GM21381 (cell line): ENCODE measurements around the gene WDTC1.
"Not testable (repeated sequence)": the region's sequence is repeated elsewhere in the genome, so short reads cannot be mapped to it uniquely, and the experiment has no call there.

ENCODE experiments used
- ATAC-seq: cut with Tn5 transposase; IDR thresholded peaks from one replicate; pipeline ENCODE4 v1.9.1; 2021; ENCODE audit warnings: mild to moderate bottlenecking, moderate library complexity; ENCODE audit not compliant: unreplicated experiment

The WDTC1 gene

GRCh38 chr1:27234049-27234882 lies at the start of gene WDTC1:
TSS of gene WDTC1 (plus strand) at chr1:27234632. CDS start at chr1:27261055, 26,423 bp downstream.
- ATAC-seq, result peak; percentile 90

DNA sequence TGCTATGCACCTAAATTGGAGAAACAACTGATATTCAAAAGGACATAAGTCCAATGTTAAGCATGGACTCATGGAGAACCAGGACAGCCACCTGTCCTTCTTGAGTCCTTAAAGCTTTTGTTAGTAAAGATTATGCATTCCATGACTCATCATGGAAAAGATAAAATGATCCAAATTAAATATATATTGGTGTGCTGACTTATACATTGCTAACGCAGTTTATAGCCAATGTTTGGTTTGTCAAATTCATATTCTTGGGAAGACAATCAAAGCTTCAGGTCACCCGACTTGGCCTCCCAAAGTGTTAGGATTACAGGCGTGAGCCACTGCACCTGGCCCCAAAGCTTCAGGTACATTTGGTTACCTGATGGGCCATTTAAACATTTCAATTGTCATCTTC lies 49.8 kb upstream of the WDTC1 start:
- not testable (repeated sequence) for ATAC-seq

DNA sequence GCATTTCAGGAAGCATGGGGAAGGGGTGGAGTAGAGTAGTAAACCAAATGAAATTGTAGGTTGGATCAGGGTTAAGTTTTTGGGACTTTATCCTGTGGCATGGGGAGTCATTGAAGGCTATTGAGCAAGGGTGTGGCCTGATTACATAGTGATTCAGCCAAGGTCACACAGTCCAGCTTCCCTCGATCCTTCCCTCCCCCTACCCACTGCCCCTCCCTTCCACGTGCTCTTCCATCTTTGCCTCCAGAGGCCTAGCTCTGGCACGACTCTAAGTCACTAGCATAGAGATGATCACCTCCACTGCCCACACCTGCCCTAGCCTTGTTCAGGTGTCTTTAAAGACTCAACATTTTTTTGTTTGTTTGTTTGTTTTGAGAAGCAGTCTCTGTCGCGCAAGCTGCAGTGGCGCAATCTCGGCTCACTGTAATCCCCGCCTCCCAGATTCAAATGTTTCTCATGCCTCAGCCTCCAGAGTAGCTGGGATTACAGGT lies 42.3 kb upstream of the WDTC1 start:
- no peak for ATAC-seq

- no peak for ATAC-seq
Measured at GRCh38 chr1:27193194-27193593, 41.2 kb upstream of the WDTC1 start.

- no peak for ATAC-seq
Measured at GRCh38 chr1:27201295-27201694, 33.1 kb upstream of the WDTC1 start.

DNA sequence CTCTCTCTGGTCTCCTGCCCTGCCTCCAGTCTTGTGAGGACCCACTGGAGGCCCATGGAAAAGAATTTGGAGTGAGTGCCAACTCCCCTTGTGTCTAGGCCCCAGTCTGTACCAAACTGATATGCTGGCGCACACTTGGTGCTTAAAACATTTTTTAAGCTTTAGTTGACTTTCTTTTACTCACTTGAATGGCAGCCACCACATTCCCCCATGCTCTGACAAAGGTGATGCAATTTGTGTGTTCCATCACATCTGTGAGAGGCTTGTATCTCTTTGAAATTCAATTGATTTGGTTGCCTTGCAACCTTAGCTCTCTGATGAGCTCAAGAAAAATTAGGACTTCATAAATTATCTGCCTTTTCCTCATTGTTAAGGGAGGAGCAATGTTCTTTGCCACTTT lies 30.5 kb upstream of the WDTC1 start:
- ATAC-seq, result no peak

DNA sequence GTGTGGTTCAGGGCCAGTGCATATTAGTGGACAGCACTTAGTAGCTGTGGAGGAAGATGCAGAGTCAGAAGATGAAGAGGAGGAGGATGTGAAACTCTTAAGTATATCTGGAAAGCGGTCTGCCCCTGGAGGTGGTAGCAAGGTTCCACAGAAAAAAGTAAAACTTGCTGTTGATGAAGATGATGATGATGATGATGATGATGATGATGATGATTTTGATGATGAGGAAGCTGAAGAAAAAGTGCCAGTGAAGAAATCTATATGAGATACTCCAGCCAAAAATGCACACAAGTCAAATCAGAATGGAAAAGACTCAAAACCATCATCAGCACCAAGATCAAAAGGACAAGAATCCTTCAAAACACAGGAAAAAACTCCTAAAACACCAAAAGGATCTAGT lies 27.2 kb upstream of the WDTC1 start:
- ATAC-seq, result not testable (repeated sequence)

GRCh38 chr1:27208143-27208850 lies 26.1 kb upstream of the WDTC1 start:
- not testable (repeated sequence) for ATAC-seq

GRCh38 chr1:27216466-27216865 lies 18.0 kb upstream of the WDTC1 start:
- no peak for ATAC-seq

DNA sequence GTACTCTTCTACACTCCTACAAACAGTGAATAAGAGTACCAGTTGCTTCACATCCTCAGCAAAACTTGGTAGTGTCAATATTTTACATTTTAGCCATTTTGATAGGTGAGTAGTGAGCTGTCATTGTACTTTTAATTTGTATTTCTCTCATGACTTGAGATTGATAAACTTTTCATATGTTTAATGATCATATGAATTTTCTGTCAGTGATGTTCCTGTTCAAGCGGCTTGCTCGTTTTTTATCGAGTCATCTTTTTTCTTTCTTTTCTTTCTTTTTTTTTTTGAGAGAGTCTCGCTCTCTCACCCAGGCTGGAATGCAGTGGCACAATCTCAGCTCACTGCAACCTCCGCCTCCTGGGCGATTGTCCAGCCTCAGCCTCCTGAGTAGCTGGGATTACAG lies 17.0 kb upstream of the WDTC1 start:
- ATAC-seq, result no peak

DNA sequence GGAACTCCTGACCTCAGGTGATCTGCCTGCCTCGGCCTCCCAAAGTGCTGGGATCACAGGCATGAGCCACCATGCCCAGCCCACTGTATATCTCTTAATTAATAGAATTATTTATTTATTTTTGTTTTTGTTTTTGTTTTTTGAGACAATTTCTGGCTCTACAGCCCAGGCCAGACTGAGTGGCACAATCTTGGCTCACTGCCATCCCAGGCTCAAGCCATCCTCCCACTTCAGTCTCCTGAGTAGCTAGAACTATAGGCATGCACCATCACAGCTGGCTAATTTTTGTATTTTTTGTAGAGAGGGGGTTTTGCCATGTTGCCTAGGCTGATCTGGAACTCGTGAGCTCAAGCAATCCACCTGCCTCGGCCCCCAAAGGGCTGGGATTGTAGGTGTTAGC lies 15.7 kb upstream of the WDTC1 start:
- no peak for ATAC-seq

GRCh38 chr1:27220096-27220495 lies 14.3 kb upstream of the WDTC1 start:
- no peak for ATAC-seq

- ATAC-seq, result not testable (repeated sequence)
Measured at GRCh38 chr1:27220702-27221497, 13.5 kb upstream of the WDTC1 start.

DNA sequence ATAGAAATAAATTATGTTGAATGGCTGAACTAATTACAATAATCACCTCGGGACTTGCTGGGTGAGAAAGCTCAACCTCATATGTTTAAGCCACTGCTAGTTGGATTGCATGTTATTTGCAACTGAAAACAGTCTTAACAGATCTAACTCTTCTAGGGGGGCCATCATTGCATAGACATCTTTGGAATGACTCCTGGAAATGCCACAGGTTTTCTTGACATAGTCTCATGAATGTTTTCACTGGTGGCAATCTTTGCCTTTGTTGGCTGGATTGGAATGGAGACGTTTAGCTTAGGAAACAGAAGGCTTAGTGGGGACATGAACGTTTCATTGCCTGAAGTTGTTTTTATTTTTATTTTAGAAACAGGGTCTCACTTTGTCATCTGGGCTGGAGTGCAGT lies 8.8 kb upstream of the WDTC1 start:
- no peak for ATAC-seq

DNA sequence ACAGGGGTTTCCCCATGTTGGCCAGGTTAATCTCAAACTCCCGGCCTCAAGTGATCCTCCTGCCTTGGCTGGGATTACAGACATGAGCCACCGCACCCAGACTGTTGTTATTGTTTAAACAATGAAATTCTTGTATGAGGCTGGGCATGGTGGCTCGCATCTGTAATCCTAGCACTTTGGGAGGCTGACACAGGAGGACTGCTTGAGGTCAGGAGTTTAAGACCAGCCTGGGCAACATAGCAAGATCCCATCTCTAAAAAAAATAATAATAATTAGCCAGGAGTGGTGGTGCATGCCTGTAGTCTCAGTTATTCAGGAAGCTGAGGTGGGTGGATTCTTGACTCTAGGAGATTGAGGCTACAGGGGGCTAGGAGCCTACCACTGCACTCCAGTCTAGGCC lies 6.7 kb upstream of the WDTC1 start:
- ATAC-seq, result no peak

DNA sequence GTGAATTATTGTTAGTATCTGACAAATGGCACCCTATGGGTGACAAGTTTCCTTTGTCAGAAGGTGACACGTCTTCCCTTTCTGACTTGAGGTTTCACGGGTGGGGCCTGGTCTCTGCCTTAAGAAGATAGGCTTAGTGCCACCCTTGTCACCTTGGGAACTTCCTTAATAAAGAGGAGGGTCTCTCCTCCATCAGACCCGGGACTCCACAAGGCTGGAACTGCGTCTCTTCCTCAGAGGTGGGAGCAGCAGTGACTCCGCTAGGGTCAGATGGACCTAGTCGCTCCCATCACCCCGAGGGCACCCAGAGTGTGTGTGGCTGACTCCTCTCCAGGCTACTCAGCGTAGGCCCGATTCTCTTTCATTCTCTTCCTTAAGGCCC lies 774 bp upstream of the WDTC1 start:
- ATAC-seq, result no peak

- no peak for ATAC-seq
Measured at GRCh38 chr1:27235827-27236226, 1.4 kb downstream of the WDTC1 start.

DNA sequence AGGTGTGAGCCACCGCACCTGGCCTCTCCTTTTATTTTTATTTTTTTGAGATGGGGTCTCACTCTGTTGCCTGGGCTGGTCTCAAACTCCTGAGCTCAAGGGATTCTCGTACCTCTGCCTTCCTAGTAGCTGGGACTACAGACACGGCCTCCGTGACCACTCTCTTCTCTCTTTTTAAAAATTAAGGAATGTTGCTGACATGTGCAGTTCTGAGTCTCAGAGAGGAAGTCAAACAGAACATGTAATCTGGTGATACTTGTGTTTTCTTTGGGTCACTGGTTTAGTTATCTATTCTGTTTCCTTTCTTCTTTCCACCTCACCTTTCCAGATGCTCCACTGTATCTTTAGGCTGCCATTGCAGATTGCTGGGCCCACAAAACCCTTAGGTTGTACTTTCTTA lies 2.7 kb downstream of the WDTC1 start:
- ATAC-seq, result no peak

DNA sequence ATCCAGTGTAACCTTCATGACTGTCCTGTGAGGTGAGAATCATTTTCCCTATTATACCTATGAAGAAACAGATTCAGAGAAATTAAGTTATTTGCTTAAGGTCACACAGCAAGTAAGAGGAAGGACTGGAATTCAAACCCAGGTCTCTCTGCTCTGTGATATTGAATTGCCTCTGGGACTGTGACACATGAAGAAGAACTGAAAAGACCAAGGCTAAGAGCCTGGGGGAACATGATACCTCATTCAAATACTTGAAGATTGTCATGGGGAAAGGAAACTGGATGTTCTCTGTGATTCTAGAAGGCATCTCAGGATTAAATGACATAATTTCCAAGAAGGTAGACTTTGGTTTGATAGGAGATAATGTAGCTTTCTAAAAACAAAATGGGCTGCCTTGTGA lies 3.6 kb downstream of the WDTC1 start:
- ATAC-seq, result no peak

GRCh38 chr1:27241677-27242076 lies 7.2 kb downstream of the WDTC1 start:
- no peak for ATAC-seq

DNA sequence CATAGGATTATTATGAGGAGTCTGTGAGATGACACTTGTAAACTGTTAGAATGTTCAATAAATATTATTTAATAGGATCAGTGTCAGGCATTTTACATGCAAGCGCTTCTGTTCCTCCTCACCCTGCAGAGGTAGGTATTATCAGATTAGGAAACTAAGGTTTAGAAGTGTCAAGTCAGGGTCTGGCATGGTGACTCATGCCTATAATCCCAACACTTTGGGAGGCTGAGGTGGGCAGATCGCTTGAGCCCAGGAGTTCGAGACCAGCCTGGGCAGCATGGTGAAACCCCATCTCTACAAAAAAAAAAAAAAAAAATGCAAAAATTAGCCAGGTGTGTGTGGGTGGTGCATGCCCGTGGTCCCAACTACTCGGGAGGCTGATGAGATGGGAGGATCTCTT lies 9.2 kb downstream of the WDTC1 start:
- ATAC-seq, result not testable (repeated sequence)
